Chondrocyte (in vitro differentiated cells): ENCODE results near the gene PRKRIP1. TPM values are rescaled to one million over a fixed set of nuclear protein-coding genes. Genes with fewer than 3 reads are reported as not detected.
"Not testable (repeated sequence)": the region's sequence is repeated elsewhere in the genome, so short reads cannot be mapped to it uniquely, and the experiment has no call there.

Experiments used
- DNase-seq: peaks from one replicate; pipeline ENCODE4 v3.0.0; 2021; ENCODE audit warnings: mixed read lengths, low spot score
- H3K27ac Mint-ChIP-seq: one replicate; pipeline ENCODE4 v1.8.0; 2021; ENCODE audit warnings: mild to moderate bottlenecking, moderate library complexity, mixed read lengths; ENCODE audit not compliant: unreplicated experiment
- H3K27me3 Mint-ChIP-seq: 2 replicates; pipeline ENCODE4 v1.8.0; 2021; ENCODE audit warnings: low read depth, mixed read lengths
- H3K36me3 Mint-ChIP-seq: 2 replicates; pipeline ENCODE4 v1.8.0; 2021; ENCODE audit warnings: low read depth, mixed read lengths
- H3K4me1 Mint-ChIP-seq: 2 replicates; pipeline ENCODE4 v1.8.0; 2021; ENCODE audit warnings: low read depth, mild to moderate bottlenecking, mixed read lengths
- H3K4me3 Mint-ChIP-seq: one replicate; pipeline ENCODE4 v1.8.0; 2021; ENCODE audit warnings: mild to moderate bottlenecking, moderate library complexity, mixed read lengths; ENCODE audit not compliant: unreplicated experiment
- H3K9me3 Mint-ChIP-seq: 2 replicates; pipeline ENCODE4 v1.8.0; 2021; ENCODE audit warnings: low read depth, mixed read lengths
- total RNA-seq: library from RNA; stranded (reverse); gene quantifications from 3 replicates; pipeline ENCODE4 v1.2.1, GENCODE V29; 2021
- TF ChIP-seq, protein P1 (sequence below): fragments of 200-600 bp; sonication (generic); IDR thresholded peaks from 2 replicates; pipeline ENCODE4 v1.5.0; 2021; ENCODE audit warnings: antibody characterized with exemption, mild to moderate bottlenecking, moderate library complexity

Gene PRKRIP1
- total RNA-seq, 1 donor from 2014 or later, result 25.5 TPM

DNA sequence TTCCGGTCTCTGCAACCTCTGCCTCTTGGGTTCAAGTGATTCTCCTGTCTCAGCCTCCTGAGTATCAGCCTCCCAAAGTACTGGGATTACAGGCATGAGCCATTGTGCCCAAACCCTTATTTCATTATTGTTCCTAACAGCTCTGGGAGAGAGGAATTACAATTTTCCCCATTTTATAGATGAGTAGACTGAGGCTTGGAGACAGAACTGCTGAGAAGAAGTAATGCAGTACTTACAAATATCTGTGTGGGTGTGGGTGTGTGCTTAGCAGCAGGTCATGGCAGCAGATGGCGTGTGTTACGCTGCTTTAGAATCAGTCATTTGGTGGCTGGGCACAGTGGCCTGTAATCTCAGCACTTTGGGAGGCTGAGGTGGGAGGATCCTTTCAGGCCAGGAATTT, 7.4 kb downstream of the PRKRIP1 start:
- no peak overlapping the region for H3K4me3 Mint-ChIP-seq
- H3K27me3 Mint-ChIP-seq, result no peaks in the 10 kb centered on the region
- peak overlapping the region; percentile 66 for H3K27ac Mint-ChIP-seq
- no peak for DNase-seq
- TF ChIP-seq, protein P1, sequence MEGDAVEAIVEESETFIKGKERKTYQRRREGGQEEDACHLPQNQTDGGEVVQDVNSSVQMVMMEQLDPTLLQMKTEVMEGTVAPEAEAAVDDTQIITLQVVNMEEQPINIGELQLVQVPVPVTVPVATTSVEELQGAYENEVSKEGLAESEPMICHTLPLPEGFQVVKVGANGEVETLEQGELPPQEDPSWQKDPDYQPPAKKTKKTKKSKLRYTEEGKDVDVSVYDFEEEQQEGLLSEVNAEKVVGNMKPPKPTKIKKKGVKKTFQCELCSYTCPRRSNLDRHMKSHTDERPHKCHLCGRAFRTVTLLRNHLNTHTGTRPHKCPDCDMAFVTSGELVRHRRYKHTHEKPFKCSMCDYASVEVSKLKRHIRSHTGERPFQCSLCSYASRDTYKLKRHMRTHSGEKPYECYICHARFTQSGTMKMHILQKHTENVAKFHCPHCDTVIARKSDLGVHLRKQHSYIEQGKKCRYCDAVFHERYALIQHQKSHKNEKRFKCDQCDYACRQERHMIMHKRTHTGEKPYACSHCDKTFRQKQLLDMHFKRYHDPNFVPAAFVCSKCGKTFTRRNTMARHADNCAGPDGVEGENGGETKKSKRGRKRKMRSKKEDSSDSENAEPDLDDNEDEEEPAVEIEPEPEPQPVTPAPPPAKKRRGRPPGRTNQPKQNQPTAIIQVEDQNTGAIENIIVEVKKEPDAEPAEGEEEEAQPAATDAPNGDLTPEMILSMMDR, result no peak
- no peaks in the 10 kb centered on the region for H3K4me1 Mint-ChIP-seq
- H3K9me3 Mint-ChIP-seq, result no peaks in the 10 kb centered on the region
- H3K36me3 Mint-ChIP-seq, result peaks cover 44% of the 10 kb centered on the region

DNA sequence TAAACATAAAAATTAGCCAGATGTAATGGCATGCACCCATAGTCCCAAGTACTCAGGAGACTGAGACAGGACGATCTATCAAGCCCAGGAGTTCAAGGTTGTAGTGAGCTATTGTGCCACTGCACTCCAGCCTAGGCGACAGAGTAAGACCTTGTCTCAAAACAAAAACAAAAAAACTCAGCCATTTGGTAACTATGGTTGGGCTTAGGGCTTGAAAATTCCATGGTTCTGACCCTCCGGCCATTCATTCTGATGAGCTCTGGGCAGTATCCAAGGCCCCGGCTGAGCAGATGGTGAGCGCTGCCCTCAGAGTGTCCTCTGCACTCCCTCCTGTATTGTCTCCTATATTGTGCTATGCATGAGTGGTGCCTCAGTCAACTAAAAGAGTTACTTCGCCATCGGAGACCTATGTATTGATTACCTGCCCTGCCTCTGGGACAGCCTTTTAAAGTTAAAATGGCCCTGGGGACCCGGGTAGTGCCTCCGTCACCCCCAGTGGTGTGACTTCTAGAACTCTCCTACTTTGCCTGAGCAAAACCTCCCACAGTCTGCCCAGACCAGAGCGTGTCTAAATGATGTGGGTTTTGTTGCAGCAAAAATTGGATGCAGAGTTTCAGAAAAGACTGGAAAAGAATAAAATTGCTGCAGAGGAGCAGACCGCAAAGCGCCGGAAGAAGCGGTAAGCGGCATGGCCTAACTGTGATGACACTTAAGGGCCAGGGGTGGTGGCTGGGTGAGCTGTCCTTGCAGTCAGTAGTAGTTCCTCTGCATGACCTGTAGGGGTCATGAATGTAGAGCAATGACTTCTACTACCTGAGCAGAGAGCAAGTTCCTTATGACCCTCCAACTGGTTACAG, 8.1 kb downstream of the PRKRIP1 start:
- H3K4me1 Mint-ChIP-seq, result no peaks in the 10 kb centered on the region
- no peak for DNase-seq
- H3K9me3 Mint-ChIP-seq, result no peaks in the 10 kb centered on the region
- peak overlapping the region; percentile 66 for H3K27ac Mint-ChIP-seq
- peaks cover 45% of the 10 kb centered on the region for H3K36me3 Mint-ChIP-seq
- TF ChIP-seq, protein P1, result peak; percentile 77
- no peak overlapping the region for H3K4me3 Mint-ChIP-seq
- H3K27me3 Mint-ChIP-seq, result no peaks in the 10 kb centered on the region

DNA sequence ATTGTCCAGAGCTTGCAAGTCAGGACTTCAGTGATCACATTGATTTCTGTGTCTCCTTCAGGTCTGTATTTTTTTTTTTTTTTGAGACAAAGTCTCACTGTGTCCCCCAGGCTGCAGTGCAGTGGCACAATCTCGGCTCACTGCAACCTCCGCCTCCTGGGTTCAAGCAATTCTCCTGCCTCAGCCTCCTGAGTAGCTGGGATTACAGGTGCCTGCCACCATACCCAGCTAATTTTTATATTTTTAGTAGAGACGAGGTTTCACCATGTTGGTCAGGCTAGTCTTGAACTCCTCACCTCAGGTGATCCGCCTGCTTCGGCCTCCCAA, 8.7 kb downstream of the PRKRIP1 start:
- H3K4me1 Mint-ChIP-seq, H3K27ac Mint-ChIP-seq, H3K27me3 Mint-ChIP-seq, H3K9me3 Mint-ChIP-seq, DNase-seq, H3K4me3 Mint-ChIP-seq: not testable (repeated sequence)
- TF ChIP-seq, protein P1, result peak; percentile 44
- H3K36me3 Mint-ChIP-seq, result peaks cover 44% of the 10 kb centered on the region

DNA sequence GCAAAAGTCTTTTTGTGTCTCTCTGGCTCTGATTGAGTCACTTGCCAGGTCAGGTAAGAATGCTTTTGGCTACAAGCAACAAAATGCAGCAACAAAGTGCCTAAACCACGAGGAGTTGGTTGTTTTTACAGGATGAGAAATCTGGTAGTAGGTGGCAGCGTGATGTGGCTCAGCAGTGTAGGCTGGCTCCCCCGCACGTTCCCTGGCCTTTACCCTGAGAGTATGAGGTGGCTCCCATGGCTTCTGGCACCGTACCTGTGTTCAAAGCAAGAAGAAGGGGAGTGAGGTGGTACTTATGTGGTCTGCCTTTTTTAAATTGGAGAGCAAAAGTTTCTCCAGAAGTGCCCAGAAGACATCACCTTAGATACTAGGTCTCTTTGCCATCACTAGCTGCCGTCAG, 11.7 kb downstream of the PRKRIP1 start:
- Mint-ChIP-seq H3K36me3 (peaks cover 45% of the 10 kb centered on the region), H3K4me1 (no peaks in the 10 kb centered on the region)

DNA sequence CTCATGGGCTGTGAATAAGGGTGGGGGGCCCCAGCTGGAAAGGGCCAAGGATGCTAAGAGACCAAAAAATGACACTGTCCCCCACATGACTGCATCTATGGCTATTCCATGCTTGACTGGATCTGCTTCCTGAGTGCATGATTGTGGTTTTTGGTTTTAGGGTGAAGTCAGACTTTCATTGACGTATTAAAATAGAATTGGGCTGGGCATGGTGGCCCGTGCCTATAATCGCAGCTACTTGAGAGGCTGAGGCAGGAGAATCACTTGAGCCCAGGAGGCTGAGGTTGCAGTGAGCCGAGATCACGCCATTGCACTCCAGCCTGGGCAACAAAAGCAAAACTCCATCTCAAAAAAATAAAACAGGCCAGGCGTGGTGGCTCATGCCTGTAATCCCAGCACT, 12.4 kb downstream of the PRKRIP1 start:
- not testable (repeated sequence) for H3K4me1 Mint-ChIP-seq, H3K27ac Mint-ChIP-seq, H3K4me3 Mint-ChIP-seq, DNase-seq, H3K9me3 Mint-ChIP-seq, H3K27me3 Mint-ChIP-seq
- H3K36me3 Mint-ChIP-seq, result peaks cover 46% of the 10 kb centered on the region

More for the DNA sequence above, 11.7 kb downstream of the PRKRIP1 start:
- no peak overlapping the region for H3K4me3 Mint-ChIP-seq
- H3K27me3 Mint-ChIP-seq, result no peaks in the 10 kb centered on the region
- no peak overlapping the region for H3K27ac Mint-ChIP-seq
- H3K9me3 Mint-ChIP-seq, result no peaks in the 10 kb centered on the region
- TF ChIP-seq, protein P1, result no peak
- DNase-seq, result no peak

DNA sequence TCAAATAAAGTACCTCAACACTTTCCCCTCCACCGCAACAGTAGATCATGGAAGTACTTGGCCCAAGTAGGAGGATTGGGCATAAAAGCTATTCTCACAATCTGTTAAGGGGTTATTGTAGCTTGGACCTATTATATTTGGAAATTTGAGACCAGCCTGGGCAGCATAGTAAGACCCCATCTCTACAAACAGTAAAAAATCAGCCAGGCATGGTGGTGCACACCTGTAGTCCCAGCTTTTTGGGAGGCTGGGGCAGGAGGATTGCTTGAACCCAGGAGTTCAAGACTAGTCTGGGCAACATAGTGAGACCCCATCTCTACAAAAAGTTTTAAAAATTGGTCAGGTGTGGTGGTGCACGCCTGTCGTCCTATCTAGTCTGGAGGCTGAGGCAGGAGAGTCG, 13.2 kb downstream of the PRKRIP1 start:
- H3K36me3 Mint-ChIP-seq, result peaks cover 43% of the 10 kb centered on the region

More for the DNA sequence above, 13.2 kb downstream of the PRKRIP1 start:
- DNase-seq, result no peak
- H3K27ac Mint-ChIP-seq, result no peak overlapping the region
- no peaks in the 10 kb centered on the region for H3K4me1 Mint-ChIP-seq
- no peaks in the 10 kb centered on the region for H3K27me3 Mint-ChIP-seq
- no peaks in the 10 kb centered on the region for H3K9me3 Mint-ChIP-seq
- TF ChIP-seq, protein P1, result no peak
- no peak overlapping the region for H3K4me3 Mint-ChIP-seq
